OCI-LY1 (cell line): ENCODE data around the gene MCU.
"Not testable (repeated sequence)": the region's sequence is repeated elsewhere in the genome, so short reads cannot be mapped to it uniquely, and the experiment has no call there.

Source experiments
- CTCF ChIP-seq: fragments of 200-600 bp; sonication (generic), shearing (Covaris generic); IDR thresholded peaks from 2 replicates; pipeline ENCODE4 v1.5.1; 2017; ENCODE audit warnings: mild to moderate bottlenecking, antibody characterized with exemption, low read length, moderate library complexity, mixed read lengths
- EZH2 ChIP-seq: fragments of 200-600 bp; sonication (generic), shearing (Covaris generic); IDR thresholded peaks from 2 replicates; pipeline ENCODE4 v1.8.0; 2017; ENCODE audit warnings: borderline replicate concordance, mixed run types, mild to moderate bottlenecking, antibody characterized with exemption, low read length, moderate library complexity, mixed read lengths

- not testable (repeated sequence) for TF ChIP-seq CTCF, EZH2
These were observed 67.0 kb downstream of the MCU start for GRCh38 chr10:72758930-72759329.
